Uterus (tissue), 4 donors: ENCODE results near the gene PIAS2. TPM values are rescaled to one million over a fixed set of nuclear protein-coding genes. Genes with fewer than 3 reads are reported as not detected.

Source experiments
- DNase-seq, 2 donors: peaks; one replicate each; pipeline ENCODE4 v3.0.0-alpha.2; 2019 to 2020
- H3K27ac ChIP-seq, 2 donors: fragments of 200-600 bp; sonication (generic); 1 replicate in 1 of 2; 2 replicates in 1 of 2; pipeline ENCODE4 v1.5.1; 2016 to 2018
- H3K27me3 ChIP-seq, 2 donors: fragments of 200-600 bp; sonication (generic); one replicate each; pipeline ENCODE4 v1.5.1; 2018 to 2019; ENCODE audit warnings: control low read depth in 1 of 2
- H3K36me3 ChIP-seq, 2 donors: fragments of 200-600 bp; sonication (generic); one replicate each; pipeline ENCODE4 v1.5.1; 2019; ENCODE audit warnings: control low read depth in 1 of 2
- H3K4me1 ChIP-seq, 2 donors: fragments of 200-600 bp; sonication (generic); one replicate each; pipeline ENCODE4 v1.5.1; 2018 to 2019; ENCODE audit warnings: control low read depth in 1 of 2
- H3K4me3 ChIP-seq, 2 donors: fragments of 200-600 bp; sonication (generic); 1 replicate in 1 of 2; 2 replicates in 1 of 2; pipeline ENCODE4 v1.5.1; 2018 to 2019; ENCODE audit warnings: mild to moderate bottlenecking in 1 of 2
- H3K9me3 ChIP-seq, 2 donors: fragments of 200-600 bp; sonication (generic); one replicate each; pipeline ENCODE4 v1.5.1; 2019; ENCODE audit warnings: control low read depth in 1 of 2
- POLR2A ChIP-seq, 2 donors: fragments of 450-650 bp; IDR thresholded peaks; one replicate each; pipeline ENCODE4 v1.6.1; 2016; ENCODE audit warnings: antibody characterized with exemption in 2 of 2, mild to moderate bottlenecking in 1 of 2, moderate library complexity in 1 of 2
- intact Hi-C: fragments of 100-400 bp; cut with DNase I; formaldehyde crosslinking; loops from one replicate; pipeline ENCODE4 v1.15.1; 2023; ENCODE audit warnings: low total_unique reads
- total RNA-seq, 4 donors: library from RNA; depleted of rRNA in 3 of 4; stranded (reverse); fragments of >200 nt in 3 of 4; gene quantifications; one replicate each; pipeline versions ENCODE4 v1.1.0 to v1.2.4, GENCODE V29; 2014 to 2023
- TF ChIP-seq, protein P1 (sequence below), 4 experiments: fragments of 200-600 bp in 2 of 4; fragments of 450-650 bp in 2 of 4; sonication (generic) in 2 of 4; IDR thresholded peaks; one replicate each; pipeline ENCODE4 v1.5.1; 2016 to 2019; ENCODE audit warnings: antibody characterized with exemption in 4 of 4, mild to moderate bottlenecking in 2 of 4, moderate library complexity in 1 of 4
- donor health status: DM: yes; HTN: yes; CAD: no.

The PIAS2 gene
- total RNA-seq, 4 donors from 2014 or later: 13.1 to 68.6 (median 34.8) TPM

DNA sequence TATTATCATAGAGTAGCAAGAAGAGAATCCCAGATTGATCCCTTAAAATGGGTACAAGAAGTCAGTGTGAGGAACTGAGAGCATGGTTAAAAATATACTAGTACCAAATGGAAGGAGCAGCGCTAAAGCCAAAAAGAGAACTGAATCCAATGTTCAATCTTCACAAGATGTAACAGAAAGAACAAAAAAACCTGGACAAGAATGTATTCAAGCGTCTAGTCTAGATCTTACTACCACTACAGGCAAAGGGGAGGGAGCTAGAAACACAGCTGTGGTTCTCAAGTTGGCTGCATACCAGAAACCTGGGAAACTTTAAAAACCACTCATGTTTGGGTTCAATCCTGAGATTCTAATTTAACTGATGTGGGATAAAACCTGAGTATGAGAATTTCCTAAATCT lies 57.5 kb downstream of the PIAS2 start:
- intact Hi-C loops: no loop called here
- no peak overlapping the region for H3K27ac ChIP-seq
- H3K36me3 ChIP-seq: no peaks in the 10 kb centered on the region
- no peaks in the 10 kb centered on the region for H3K9me3 ChIP-seq
- no peak for DNase-seq
- H3K4me1 ChIP-seq: no peaks in the 10 kb centered on the region
- no peak overlapping the region for H3K4me3 ChIP-seq
- no peaks in the 10 kb centered on the region for H3K27me3 ChIP-seq
- TF ChIP-seq POLR2A (IDR thresholded peaks at IDR 0.05): no peak
- TF ChIP-seq, protein P1, sequence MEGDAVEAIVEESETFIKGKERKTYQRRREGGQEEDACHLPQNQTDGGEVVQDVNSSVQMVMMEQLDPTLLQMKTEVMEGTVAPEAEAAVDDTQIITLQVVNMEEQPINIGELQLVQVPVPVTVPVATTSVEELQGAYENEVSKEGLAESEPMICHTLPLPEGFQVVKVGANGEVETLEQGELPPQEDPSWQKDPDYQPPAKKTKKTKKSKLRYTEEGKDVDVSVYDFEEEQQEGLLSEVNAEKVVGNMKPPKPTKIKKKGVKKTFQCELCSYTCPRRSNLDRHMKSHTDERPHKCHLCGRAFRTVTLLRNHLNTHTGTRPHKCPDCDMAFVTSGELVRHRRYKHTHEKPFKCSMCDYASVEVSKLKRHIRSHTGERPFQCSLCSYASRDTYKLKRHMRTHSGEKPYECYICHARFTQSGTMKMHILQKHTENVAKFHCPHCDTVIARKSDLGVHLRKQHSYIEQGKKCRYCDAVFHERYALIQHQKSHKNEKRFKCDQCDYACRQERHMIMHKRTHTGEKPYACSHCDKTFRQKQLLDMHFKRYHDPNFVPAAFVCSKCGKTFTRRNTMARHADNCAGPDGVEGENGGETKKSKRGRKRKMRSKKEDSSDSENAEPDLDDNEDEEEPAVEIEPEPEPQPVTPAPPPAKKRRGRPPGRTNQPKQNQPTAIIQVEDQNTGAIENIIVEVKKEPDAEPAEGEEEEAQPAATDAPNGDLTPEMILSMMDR (IDR thresholded peaks at IDR 0.05): no peak

DNA sequence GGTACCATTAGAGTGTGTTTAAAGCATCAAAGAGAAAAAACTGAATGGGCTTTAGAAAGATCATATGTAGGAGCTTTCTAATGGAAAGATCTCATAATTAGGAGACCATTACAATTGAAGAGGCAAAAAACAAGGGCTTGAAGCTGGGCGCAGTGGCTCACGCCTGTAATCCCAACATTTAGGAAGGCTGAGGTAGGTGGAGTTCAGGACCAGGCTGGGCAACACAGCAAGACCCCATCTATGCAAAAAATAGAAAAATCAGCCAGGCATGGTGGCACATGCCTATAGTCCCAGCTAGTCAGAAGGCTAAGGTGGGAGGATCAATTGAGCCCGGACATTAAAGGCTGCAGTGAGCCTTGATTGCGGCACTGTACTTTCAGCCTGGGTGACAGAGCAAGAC lies 59.0 kb downstream of the PIAS2 start:
- TF ChIP-seq POLR2A (IDR thresholded peaks at IDR 0.05): no peak
- TF ChIP-seq, protein P1 (IDR thresholded peaks at IDR 0.05): no peak
- Histone ChIP-seq H3K4me1 (no peaks in the 10 kb centered on the region), H3K9me3 (no peaks in the 10 kb centered on the region), H3K4me3 (no peak overlapping the region), H3K36me3 (no peaks in the 10 kb centered on the region), H3K27ac (no peak overlapping the region), H3K27me3 (no peaks in the 10 kb centered on the region)
- intact Hi-C loops: no loop called here
- no peak for DNase-seq

DNA sequence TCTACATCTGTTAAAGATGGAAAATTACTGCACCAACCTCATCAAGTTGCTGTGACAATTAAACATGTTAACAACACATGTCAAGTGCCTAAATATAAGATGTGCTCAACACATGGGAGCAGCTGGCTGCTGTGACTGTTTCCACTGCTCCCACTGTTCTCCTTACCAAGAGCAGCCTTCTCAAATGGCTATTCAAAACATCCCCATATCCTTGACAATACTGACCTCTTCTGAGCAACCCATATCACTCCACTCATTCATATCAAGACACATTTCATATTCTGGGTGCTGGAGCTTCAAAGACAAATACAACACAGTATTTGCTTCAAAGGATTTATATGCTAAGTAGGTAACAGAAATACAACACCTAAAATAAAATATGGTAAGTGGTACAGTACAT lies 60.3 kb downstream of the PIAS2 start:
- no peak overlapping the region for H3K4me3 ChIP-seq
- intact Hi-C loops: no loop called here
- no peaks in the 10 kb centered on the region for H3K4me1 ChIP-seq
- DNase-seq: no peak
- no peaks in the 10 kb centered on the region for H3K9me3 ChIP-seq
- no peak overlapping the region for H3K27ac ChIP-seq
- H3K36me3 ChIP-seq: no peaks in the 10 kb centered on the region
- TF ChIP-seq, protein P1 (IDR thresholded peaks at IDR 0.05): no peak
- no peak for TF ChIP-seq POLR2A (IDR thresholded peaks at IDR 0.05)
- H3K27me3 ChIP-seq: no peaks in the 10 kb centered on the region

DNA sequence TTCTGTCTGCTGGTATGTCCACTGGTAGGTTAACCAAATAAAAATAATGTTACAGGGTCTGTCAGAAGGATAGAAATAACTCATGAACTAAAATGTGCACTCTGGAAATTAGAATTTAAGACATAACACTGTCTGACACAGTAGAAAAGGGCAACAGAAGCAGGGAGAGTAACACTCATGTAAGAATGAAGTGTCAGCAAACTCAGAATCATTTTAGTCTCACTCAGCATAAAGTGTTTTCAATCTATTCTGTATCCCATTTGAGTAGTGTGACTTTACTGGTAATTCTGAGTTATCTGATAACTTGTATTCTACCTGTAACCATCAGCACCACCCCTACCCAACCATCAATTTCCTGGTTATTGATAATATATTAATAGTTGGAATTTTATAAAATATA lies 68.3 kb downstream of the PIAS2 start:
- no peaks in the 10 kb centered on the region for H3K4me1 ChIP-seq
- no peaks in the 10 kb centered on the region for H3K9me3 ChIP-seq
- no peaks in the 10 kb centered on the region for H3K36me3 ChIP-seq
- no peak overlapping the region for H3K4me3 ChIP-seq
- TF ChIP-seq POLR2A (IDR thresholded peaks at IDR 0.05): no peak
- TF ChIP-seq, protein P1 (IDR thresholded peaks at IDR 0.05): no peak
- intact Hi-C loops: no loop called here
- H3K27ac ChIP-seq: no peak overlapping the region
- no peaks in the 10 kb centered on the region for H3K27me3 ChIP-seq
- no peak for DNase-seq

DNA sequence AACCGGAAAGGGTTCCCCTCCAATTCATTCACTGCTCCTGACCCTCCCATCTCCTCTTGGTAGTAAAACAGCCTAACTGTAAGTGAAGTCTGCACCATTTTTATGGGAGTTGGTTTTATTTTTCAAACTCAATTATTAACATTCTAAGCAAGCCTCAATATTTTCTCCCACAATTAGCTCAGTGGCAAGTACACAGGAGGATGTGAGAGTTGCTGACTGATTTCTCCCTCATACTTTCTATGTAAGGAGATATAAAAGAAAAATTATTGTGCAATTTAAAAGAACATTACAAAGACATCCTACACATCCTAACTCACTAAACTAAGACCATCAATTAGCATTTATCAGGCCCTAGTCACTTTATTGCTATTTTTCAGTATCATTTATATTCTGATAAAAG lies 73.9 kb downstream of the PIAS2 start:
- intact Hi-C loops: no loop called here
- Histone ChIP-seq H3K4me1 (no peaks in the 10 kb centered on the region), H3K9me3 (no peaks in the 10 kb centered on the region), H3K27ac (peak overlapping the region in 1 of 2 donors; percentile 40), H3K4me3 (no peak overlapping the region), H3K36me3 (no peaks in the 10 kb centered on the region), H3K27me3 (no peaks in the 10 kb centered on the region)
- no peak for TF ChIP-seq POLR2A (IDR thresholded peaks at IDR 0.05)
- TF ChIP-seq, protein P1 (IDR thresholded peaks at IDR 0.05): no peak
- no peak for DNase-seq
